OCI-LY7 (cell line): ENCODE results near the gene PDZD7. TPM values are rescaled to one million over a fixed set of nuclear protein-coding genes. Genes with fewer than 3 reads are reported as not detected.

Experiments used
- Bru-seq: library from RNA; stranded (reverse); fragments of 400-500 nt; gene quantifications from one replicate; lab custom pipeline; 2021; lab: Mats Ljungman, UMichigan
- BruChase-seq, 2 experiments: library from RNA; stranded (reverse); fragments of 400-500 nt; gene quantifications; one replicate each; lab custom pipeline; 2021; lab: Mats Ljungman, UMichigan
- BruUV-seq: library from RNA; stranded (reverse); fragments of 400-500 nt; replicated peaks from 2 replicates; lab custom pipeline; 2021; lab: Mats Ljungman, UMichigan
- CTCF ChIA-PET: fragments of 300-600 bp; sonication (Branson Sonifier 250); formaldehyde crosslinking; loops from one replicate; lab custom pipeline; 2022; ENCODE audit warnings: antibody characterized with exemption; ENCODE audit not compliant: unreplicated experiment; lab: Charles Lee
- POLR2A ChIA-PET: fragments of 300-600 bp; sonication (Branson Sonifier 250); formaldehyde crosslinking; loops from one replicate; lab custom pipeline; 2022; ENCODE audit warnings: antibody characterized with exemption; lab: Charles Lee
- DNase-seq: peaks from one replicate; pipeline ENCODE4 v3.0.0-alpha.2; 2015; ENCODE audit warnings: low spot score
- H2AFZ ChIP-seq: fragments of 200-600 bp; sonication (generic), shearing (Covaris generic); 2 replicates; pipeline ENCODE4 v1.6.1; 2014; ENCODE audit warnings: mild to moderate bottlenecking, antibody characterized with exemption, low read length, moderate library complexity
- H3K27ac ChIP-seq: fragments of 200-600 bp; sonication (generic); 2 replicates; pipeline ENCODE4 v1.5.1; 2014; ENCODE audit warnings: mixed run types, low read depth, mild to moderate bottlenecking, moderate library complexity, low read length, inconsistent platforms; ENCODE audit not compliant: poor library complexity, severe bottlenecking
- H3K36me3 ChIP-seq: fragments of 200-600 bp; sonication (generic); 2 replicates; pipeline ENCODE4 v1.6.1; 2014; ENCODE audit warnings: mild to moderate bottlenecking, antibody characterized with exemption, low read length, moderate library complexity, mixed read lengths; ENCODE audit not compliant: insufficient read depth
- H3K4me1 ChIP-seq: fragments of 200-600 bp; sonication (generic); 2 replicates; pipeline ENCODE4 v1.5.1; 2014; ENCODE audit warnings: mild to moderate bottlenecking, low read length; ENCODE audit not compliant: insufficient read depth, poor library complexity, severe bottlenecking
- H3K4me2 ChIP-seq: fragments of 200-600 bp; sonication (generic); 2 replicates; pipeline ENCODE4 v1.6.1; 2014; ENCODE audit warnings: mild to moderate bottlenecking, low read length
- H3K4me3 ChIP-seq: fragments of 200-600 bp; sonication (generic); 2 replicates; pipeline ENCODE4 v1.5.1; 2014; ENCODE audit warnings: mild to moderate bottlenecking, low read depth, low read length; ENCODE audit not compliant: poor library complexity, severe bottlenecking
- H3K79me2 ChIP-seq: fragments of 200-600 bp; sonication (generic); 2 replicates; pipeline ENCODE4 v1.6.1; 2016; ENCODE audit warnings: low read depth, mild to moderate bottlenecking, low read length, moderate library complexity, mixed read lengths; ENCODE audit not compliant: insufficient read depth
- H3K9me2 ChIP-seq: fragments of 200-600 bp; sonication (generic); 2 replicates; pipeline ENCODE4 v1.6.1; 2016; ENCODE audit warnings: mild to moderate bottlenecking, low read length, mixed read lengths; ENCODE audit not compliant: insufficient read depth
- H3K9me3 ChIP-seq: fragments of 200-600 bp; sonication (generic); 2 replicates; pipeline ENCODE4 v1.6.1; 2014; ENCODE audit warnings: mild to moderate bottlenecking, mixed run types, low read length, mixed read lengths
- H4K20me1 ChIP-seq: fragments of 200-600 bp; sonication (generic); 2 replicates; pipeline ENCODE4 v1.6.1; 2014; ENCODE audit warnings: mild to moderate bottlenecking, antibody characterized with exemption, low read length, moderate library complexity, mixed read lengths; ENCODE audit not compliant: insufficient read depth
- EZH2phosphoT487 ChIP-seq: fragments of 200-600 bp; sonication (generic); IDR thresholded peaks from 2 replicates; pipeline ENCODE4 v1.6.1; 2018; ENCODE audit warnings: low read depth, borderline replicate concordance, mild to moderate bottlenecking, mixed run types, antibody characterized with exemption, low read length, moderate library complexity, mixed read lengths
- intact Hi-C: fragments of 100-400 bp; cut with micrococcal nuclease; formaldehyde crosslinking; loops from one replicate; pipeline ENCODE4 v1.10.0; 2022; ENCODE audit not compliant: unreplicated experiment
- long read RNA-seq: library from polyadenylated mRNA; stranded (forward); transcript quantifications from one replicate; pipeline ENCODE4 v2.0.0, GENCODE V29; 2022
- total RNA-seq, 2 experiments: library from RNA; depleted of rRNA in 1 of 2; stranded (reverse); fragments of >200 nt in 1 of 2; shearing (Covaris generic) in 1 of 2; gene quantifications; 2 replicates each; pipeline ENCODE4 v1.2.3, GENCODE V29; 2014 to 2022
- TF ChIP-seq, protein P1 (sequence below): fragments of 200-600 bp; sonication (generic); conservative IDR thresholded peaks from 2 replicates; pipeline ENCODE4 v1.5.1; 2014; ENCODE audit warnings: mild to moderate bottlenecking, antibody characterized with exemption, low read length, moderate library complexity, mixed read lengths

The PDZD7 gene
- total RNA-seq (2014; rRNA removed; shearing (Covaris generic)) (1.4 and 2.1 TPM in 2 replicates), total RNA-seq (2022) (1.6 and 1.8 TPM in 2 replicates), Bru-seq, nascent RNA (percentile 25 among the genes with signal in this experiment), BruChase-seq, experiment 1, labeled RNA remaining after a 6-hour chase (percentile 26 among the genes with signal in this experiment), BruChase-seq, experiment 2, labeled RNA remaining after a 2-hour chase (percentile 25 among the genes with signal in this experiment)
- long read RNA-seq, partial matches to known transcripts = 0 of 1 reads
- long read RNA-seq, other reads (novel, unspliced or antisense) = 1 of 1 reads

DNA sequence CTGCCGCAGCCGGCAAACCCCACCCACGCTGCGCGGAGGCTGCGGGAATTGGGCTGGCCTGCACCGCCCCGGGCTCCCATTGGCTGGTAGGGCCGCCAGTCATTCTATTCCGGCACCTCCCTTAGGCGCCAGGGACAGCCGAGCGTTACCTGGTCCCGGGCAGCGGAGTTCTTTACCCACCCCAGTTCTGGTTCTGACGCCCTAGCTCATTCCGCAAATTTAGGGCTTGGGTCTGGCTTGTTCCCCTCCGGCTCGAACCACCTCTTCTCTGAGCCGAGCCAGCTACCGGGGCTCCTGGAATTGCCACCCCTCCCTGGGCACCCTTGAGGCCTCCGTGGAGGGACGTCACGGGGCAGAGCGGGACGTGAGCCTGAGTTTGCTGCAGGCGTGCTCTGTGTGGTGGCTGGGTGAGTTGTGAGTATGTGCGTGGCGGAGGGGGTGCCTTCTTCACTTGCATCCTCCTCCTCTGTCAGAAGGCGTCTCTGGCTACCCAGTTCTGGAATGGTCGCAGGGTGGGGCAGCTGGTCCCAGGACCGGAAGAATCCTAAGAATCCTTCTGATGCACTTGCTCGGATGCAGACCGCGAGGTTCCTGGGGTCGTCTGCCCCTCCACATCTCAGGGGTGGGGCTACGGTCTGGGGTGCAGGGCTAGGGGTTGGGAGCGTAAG is at the start of gene PDZD7, which contains the start of gene SFXN3:
TSS of gene PDZD7 (minus strand) at position 2 of the 668 bp plus-strand sequence. CDS start 910 bp downstream, outside the sequence.
TSS of gene SFXN3 (plus strand) at position 107 of the 668 bp plus-strand sequence. CDS start 3,461 bp downstream, outside the sequence.
- no peaks in the 10 kb centered on the region; the same call in 1 of the 2 replicates for H4K20me1 ChIP-seq
- H3K79me2 ChIP-seq = no peaks in the 10 kb centered on the region
- no peak for TF ChIP-seq EZH2phosphoT487
- TF ChIP-seq, protein P1, sequence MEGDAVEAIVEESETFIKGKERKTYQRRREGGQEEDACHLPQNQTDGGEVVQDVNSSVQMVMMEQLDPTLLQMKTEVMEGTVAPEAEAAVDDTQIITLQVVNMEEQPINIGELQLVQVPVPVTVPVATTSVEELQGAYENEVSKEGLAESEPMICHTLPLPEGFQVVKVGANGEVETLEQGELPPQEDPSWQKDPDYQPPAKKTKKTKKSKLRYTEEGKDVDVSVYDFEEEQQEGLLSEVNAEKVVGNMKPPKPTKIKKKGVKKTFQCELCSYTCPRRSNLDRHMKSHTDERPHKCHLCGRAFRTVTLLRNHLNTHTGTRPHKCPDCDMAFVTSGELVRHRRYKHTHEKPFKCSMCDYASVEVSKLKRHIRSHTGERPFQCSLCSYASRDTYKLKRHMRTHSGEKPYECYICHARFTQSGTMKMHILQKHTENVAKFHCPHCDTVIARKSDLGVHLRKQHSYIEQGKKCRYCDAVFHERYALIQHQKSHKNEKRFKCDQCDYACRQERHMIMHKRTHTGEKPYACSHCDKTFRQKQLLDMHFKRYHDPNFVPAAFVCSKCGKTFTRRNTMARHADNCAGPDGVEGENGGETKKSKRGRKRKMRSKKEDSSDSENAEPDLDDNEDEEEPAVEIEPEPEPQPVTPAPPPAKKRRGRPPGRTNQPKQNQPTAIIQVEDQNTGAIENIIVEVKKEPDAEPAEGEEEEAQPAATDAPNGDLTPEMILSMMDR = no peak
- BruUV-seq = no TSS peak
- peak within 1 kb of the TSS; percentile 38 for H3K4me3 ChIP-seq
- CTCF ChIA-PET = no interaction called here
- no peak within 1 kb of the TSS for H3K27ac ChIP-seq
- POLR2A ChIA-PET = interaction anchor here (0.6 kb wide), 1 partner anchor 41 kb away, joined by 3 read pairs; no protein-coding TSS in a partner anchor
- H2AFZ ChIP-seq = 0 out of 2 replicates have a peak within 1 kb of the TSS, but pooled peaks have one; percentile 44
- no peaks in the 10 kb centered on the region for H3K4me1 ChIP-seq
- H3K4me2 ChIP-seq = peak within 1 kb of the TSS; percentile 65
- H3K9me3 ChIP-seq = no peaks in the 10 kb centered on the region
- peak; percentile 79 for DNase-seq
- no peaks in the 10 kb centered on the region for H3K36me3 ChIP-seq
- H3K9me2 ChIP-seq = no peaks in the 10 kb centered on the region
- intact Hi-C loops = no loop called here

DNA sequence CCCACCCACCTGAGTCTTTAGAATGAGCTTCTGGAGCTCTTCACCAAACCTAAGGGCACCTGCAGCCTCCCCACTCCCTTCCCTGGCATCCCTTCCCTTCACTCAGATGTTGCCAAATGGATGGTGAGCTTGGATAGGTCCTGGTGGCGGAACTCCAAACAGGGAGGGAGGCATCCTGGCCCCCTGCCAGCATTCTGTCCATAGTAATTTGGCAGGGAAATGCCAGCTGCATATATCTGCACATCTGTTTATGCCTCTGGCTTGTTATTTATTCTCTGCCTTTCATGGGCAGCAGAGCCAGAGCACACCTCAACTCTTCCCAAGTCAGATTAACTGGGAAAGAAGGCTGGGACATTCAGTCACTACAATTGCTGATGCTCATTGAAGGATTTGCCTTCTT is 48.9 kb upstream of the PDZD7 start:
- Histone ChIP-seq H3K4me3 (no peak overlapping the region), H3K4me1 (peaks cover 11% of the 10 kb centered on the region), H4K20me1 (no peaks in the 10 kb centered on the region), H3K4me2 (no peak overlapping the region), H3K79me2 (no peaks in the 10 kb centered on the region), H3K9me3 (no peaks in the 10 kb centered on the region), H3K36me3 (no peaks in the 10 kb centered on the region), H2AFZ (no peak overlapping the region), H3K9me2 (no peaks in the 10 kb centered on the region), H3K27ac (no peak overlapping the region)
- DNase-seq = no peak
- POLR2A ChIA-PET = no interaction called here
- intact Hi-C loops = no loop called here
- TF ChIP-seq, protein P1 = no peak
- no peak for TF ChIP-seq EZH2phosphoT487
- BruUV-seq = no TSS peak
- CTCF ChIA-PET = no interaction called here
